GM12865 (cell line): ENCODE results near the gene SLC44A5.

Experiments
- DNase-seq: peaks from one replicate; pipeline ENCODE4 v3.0.0; 2010; ENCODE audit warnings: low read depth
- H3K4me3 ChIP-seq: 2 replicates; pipeline ENCODE4 v1.5.1; 2011; ENCODE audit warnings: mild to moderate bottlenecking, low read depth, low read length, control low read depth
- TF ChIP-seq, protein P1 (sequence below): IDR thresholded peaks from 2 replicates; pipeline ENCODE4 v1.5.1; 2011; ENCODE audit warnings: low read length, control low read depth, low read depth, inconsistent platforms; ENCODE audit not compliant: insufficient read depth; ENCODE audit errors: missing control alignments

SLC44A5 gene

DNA sequence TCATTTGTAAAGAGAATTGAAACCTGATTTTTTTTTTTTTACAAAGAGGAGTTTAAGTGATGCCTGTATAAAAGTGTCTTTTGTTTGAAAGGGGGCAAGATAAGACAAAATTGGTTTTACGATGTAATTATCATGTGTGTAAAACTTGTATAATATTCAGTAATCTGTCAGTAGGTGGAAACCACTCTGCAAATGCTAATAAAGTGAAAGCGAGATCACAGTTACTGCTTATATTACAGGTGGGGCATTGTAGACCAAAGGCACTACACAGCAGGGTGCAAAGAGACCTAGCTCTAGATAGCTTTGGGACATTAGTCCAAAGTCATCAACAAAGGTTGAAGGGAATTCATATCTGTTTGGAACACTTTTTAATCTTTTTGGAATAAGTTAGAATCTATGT is 302.5 kb downstream of the SLC44A5 start:
- DNase-seq = no peak
- TF ChIP-seq, protein P1, sequence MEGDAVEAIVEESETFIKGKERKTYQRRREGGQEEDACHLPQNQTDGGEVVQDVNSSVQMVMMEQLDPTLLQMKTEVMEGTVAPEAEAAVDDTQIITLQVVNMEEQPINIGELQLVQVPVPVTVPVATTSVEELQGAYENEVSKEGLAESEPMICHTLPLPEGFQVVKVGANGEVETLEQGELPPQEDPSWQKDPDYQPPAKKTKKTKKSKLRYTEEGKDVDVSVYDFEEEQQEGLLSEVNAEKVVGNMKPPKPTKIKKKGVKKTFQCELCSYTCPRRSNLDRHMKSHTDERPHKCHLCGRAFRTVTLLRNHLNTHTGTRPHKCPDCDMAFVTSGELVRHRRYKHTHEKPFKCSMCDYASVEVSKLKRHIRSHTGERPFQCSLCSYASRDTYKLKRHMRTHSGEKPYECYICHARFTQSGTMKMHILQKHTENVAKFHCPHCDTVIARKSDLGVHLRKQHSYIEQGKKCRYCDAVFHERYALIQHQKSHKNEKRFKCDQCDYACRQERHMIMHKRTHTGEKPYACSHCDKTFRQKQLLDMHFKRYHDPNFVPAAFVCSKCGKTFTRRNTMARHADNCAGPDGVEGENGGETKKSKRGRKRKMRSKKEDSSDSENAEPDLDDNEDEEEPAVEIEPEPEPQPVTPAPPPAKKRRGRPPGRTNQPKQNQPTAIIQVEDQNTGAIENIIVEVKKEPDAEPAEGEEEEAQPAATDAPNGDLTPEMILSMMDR = no peak
- no peak overlapping the region for H3K4me3 ChIP-seq

GRCh38 chr1:75305061-75305460 is 305.9 kb downstream of the SLC44A5 start:
- DNase-seq = no peak
- TF ChIP-seq, protein P1 = no peak
- no peak overlapping the region for H3K4me3 ChIP-seq

DNA sequence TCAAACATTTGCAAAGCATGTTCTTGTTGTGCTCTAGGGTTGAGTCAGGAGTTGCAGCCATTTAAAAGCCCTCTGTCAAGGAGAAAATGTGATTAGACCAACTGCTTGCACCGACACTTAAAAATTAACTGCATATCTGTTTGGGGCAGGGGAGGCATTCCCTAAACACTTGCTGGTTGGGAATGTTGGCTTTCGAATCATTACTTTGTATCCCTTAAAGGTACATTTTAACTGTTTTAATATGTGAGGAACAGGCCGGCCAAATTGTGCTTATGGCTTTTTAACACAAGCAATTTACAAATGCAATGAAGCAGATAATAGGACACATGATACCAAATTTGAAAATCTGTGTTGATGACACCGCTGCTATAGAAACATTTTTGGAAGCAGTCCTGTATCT is 317.6 kb downstream of the SLC44A5 start:
- no peak for DNase-seq
- H3K4me3 ChIP-seq = no peak overlapping the region
- TF ChIP-seq, protein P1 = no peak

- TF ChIP-seq, protein P1 = no peak
- no peak overlapping the region for H3K4me3 ChIP-seq
- DNase-seq = no peak
Measured at GRCh38 chr1:75292013-75292412, 318.9 kb downstream of the SLC44A5 start.

DNA sequence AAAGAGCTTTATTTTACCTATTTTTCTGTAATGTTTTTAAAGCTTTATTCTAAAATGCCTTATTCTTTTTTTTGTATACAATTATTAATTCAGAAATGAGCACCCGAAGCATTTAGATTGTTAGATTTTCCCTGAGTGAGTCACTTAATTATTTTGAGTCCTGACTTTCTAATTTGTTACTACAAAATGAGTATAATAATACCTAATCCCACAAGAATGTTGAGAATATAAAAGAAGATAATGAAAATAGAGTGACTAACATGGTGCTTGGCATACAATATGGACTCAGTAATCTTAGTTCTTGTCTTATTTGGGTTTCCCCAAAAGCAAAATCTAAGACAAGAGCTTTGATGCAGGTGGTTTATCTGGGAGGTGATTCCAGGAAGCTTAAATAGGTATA is 334.5 kb downstream of the SLC44A5 start:
- no peak overlapping the region for H3K4me3 ChIP-seq
- no peak for DNase-seq
- TF ChIP-seq, protein P1 = no peak

GRCh38 chr1:75275631-75276030 is 335.3 kb downstream of the SLC44A5 start:
- DNase-seq = no peak
- no peak overlapping the region for H3K4me3 ChIP-seq
- TF ChIP-seq, protein P1 = no peak

DNA sequence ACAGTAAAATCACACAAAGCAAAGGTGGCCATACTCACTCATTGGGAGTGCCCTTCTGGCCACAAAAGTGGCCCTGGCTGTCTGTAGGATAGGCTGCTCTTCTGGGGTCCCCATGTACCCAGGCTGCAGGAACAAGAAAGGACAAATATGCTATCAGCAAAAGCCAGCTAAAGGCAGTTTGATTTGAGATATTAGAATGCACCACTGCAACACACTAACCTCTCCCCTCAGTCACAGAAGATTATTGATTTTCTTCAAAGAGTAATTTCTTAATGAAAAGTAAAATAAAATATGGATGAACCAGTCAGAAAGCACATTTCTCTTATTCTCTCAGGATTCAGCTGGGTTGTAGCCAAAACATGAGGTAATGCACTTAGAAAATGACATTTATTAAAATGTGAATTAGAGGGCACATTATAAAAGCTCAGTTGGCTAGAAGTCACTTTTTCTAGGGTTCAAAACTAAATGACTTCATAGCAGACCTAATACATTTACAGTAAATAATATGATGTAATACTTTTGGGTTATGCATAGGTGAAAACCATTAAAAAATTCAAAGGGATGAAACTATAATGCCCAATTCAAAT is 335.9 kb downstream of the SLC44A5 start:
- DNase-seq = no peak
- TF ChIP-seq, protein P1 = no peak
- no peak overlapping the region for H3K4me3 ChIP-seq
